ENCODE data around the gene USF1.
"Not testable (repeated sequence)": the region's sequence is repeated elsewhere in the genome, so short reads cannot be mapped to it uniquely, and the experiment has no call there.

USF1 gene

DNA sequence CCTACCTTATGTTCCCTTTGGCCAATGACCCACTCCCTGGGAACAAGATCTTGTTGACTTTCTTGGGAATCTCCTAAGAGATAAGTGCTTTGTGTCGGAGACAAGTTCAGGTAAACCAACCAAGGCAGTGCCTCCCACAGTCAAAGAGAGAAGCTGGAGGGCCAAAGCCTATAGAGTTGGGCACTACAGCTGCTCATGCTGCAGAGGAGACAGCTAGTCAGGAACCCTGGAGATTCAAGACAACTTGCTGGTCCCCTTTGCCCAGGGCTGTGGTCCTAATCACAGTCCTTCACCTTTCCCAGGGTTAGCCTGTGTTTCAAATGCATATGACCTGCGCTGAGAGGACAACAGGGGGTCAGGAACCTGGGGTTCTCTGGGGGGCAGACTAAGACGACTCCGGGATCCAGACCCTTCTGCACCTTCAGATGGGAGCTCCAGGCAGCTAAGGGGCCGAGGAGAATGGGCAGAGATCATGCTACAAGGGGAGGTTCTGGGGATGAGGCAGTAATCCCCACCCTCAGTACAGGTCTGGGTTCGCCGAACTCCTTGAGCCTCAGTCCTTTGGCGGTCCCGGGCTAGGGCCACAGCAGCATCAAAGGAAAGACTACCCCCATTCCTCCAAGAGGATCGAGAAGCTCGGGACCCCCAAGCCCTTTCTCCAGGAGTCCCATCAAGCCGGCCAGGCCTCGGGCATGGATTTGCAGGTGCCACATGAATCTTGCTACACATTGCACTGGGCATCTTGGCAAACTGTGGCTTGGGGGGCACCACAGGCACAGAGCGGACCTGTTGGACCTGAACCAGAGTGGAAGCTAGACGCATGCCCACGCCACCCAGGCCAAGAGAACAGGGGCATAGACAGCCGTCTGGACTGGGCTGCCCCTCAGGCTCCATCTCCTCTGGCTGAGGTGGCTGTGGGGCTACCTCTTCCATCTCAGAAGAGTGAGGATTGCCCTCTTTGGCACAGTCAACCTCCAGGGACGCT is 2.0 kb upstream of the USF1 start:
- no peak for DNase-seq

DNA sequence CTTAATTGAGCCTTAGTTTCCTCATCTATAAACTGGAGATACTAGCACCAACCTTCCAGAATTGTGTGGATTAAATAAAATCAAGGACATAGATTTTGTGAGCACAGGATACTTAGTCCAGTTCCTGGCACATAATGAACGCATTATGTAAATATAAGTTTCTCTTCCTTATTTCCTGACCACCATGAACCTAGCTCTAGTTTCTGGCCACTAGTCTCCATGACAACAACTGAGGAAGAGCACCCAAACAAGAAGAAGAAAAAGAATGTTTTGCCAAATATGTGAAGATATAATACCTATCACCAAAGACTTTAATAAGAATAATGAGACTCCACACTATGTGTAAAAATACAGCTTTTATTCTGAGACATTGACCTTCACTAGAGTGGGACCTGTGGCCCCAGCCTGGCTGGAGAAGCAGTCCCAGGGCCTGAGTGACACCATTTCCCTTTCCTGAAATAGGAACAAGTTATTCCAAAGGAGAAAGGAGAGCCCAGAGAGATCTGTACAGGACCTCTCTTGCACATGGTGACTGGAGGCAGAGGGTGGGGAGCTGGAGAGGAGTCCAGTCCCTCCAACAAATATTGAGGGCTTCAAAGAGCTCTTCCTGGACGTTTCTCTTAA is 940 bp upstream of the USF1 start:
- DNase-seq = no peak

DNA sequence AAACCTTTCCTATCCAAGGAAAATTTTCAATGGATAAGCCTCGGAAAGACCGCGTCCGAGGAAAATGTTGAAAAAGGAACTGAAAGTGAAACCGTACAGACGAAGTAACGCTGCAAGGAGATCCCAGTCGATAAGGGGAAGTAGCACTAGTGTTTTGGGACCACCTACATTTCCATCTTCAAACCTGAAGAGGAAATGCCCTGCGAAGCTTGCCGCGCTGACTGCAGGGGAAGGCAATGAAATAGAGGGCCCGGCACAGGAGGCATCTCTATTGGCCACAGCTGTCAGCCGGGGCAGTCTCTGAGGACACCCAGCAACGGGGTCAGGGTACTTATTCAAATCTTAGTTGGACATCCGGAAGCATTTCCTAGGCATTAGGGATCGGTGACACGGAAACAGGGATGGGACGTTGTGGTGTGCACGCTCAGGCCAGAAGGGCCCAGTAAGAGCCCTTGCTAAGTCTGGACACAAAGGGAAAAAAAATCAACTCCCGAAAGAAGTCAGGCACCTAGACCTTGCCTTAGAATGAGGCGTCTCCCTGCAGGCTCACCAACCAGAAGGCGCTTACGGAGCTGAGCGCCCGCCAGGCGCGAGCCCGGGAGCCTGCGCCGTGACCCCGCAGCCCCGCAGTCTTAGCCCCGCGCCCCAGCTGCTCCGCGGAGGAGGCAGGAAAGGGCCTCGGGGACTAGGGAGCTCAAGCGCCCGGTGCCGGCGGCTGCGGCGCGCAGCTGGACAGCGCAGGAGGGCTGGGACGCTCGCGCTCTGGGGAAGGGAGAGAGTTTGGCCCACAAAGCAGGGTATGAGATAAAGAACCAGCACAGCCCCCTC is 655 bp downstream of the USF1 start:
- DNase-seq = peak; percentile 12

DNA sequence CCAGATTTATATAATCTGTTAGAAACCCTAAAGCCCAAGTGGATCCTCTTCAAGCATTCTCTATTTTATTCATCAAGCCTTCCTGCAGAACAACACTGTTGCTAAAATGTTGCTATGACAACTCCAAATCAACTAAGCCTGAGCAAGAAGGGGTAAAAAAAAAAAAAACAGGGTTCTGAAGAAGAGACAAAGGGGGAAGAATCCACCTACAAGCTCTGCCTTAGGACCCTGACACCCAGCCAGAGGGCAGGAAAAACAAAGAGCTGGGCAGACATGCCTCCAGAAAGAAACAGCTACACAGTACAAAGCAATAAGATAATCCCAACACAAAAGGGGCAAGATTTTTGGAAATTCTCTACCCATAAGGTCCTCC is 1.3 kb downstream of the USF1 start:
- DNase-seq = no peak

DNA sequence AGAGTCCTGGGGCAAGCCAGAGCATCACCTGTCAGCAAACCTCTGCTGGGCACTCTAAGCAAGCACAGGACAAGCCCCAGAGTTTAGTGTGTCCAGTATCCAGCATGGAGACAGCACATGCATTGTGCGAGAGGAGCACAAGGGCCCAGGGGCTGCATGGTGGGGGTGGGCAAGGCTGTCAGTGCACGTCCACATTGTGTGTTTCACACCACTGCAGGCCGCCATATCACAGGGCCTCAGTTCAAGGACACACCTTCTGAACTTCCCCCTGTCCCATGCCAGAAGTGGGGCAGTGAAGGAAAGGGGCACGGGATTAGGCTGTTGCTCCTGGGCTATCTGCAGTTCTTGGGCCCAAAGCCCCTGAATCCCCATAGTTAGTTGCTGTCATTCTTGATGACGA is 6.2 kb downstream of the USF1 start:
- DNase-seq = no peak

DNA sequence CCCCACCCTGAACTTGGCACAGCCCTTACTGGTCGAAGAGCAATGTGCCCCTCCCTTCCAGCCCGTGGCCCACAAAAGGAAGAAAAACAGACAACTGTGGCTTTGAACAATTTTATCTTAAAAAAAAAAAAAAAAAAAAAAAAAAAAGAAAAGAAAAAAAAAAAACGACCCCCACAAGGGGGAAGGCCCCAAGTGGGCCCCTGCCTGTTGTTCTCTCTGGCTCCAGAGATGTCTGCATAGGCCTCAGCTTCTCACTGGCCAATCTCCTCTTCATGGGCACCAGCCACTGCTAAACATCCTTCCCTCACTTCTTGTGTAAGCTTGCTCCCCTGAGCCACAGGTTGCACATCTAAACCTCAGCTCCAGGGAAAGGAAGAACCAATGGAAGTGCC is 6.6 kb downstream of the USF1 start:
- no peak for DNase-seq

DNA sequence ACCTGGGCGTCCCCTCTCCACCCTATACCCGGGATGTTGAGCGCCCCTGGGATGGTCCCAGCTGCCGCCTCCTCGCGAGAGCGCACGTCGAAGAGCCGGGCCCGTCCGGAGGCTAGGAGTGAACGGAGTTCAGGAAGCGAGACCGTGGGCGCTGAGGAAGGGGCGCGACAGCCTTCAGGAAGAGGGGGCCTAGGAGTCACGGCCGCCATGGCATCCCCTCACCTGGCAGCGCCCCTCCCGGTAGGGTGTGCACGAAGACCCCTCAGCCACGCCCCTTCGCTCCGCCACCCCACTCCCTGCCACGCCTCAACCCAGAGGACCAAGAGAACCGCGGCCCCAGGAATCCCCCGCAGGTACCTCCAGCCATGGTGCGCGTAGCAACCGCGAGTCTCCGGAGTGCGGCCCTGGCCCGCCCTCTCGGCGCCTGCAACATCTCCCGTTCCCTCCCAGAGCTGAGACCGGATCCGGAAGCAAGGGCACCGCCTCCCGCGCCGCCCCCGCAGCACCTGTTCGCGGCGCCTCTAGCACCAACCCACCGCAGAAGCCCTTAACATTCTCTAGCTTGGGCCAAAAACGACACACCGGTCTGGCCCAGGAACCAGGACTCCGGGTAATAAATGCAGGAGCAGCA is 7.1 kb downstream of the USF1 start, which contains the start of gene TSTD1:
Gene TSTD1, minus strand, starts transcription at position 442 of the 631 bp plus-strand sequence. Its CDS starts 75 bp downstream, at position 367.
- peak; percentile 30 for DNase-seq

DNA sequence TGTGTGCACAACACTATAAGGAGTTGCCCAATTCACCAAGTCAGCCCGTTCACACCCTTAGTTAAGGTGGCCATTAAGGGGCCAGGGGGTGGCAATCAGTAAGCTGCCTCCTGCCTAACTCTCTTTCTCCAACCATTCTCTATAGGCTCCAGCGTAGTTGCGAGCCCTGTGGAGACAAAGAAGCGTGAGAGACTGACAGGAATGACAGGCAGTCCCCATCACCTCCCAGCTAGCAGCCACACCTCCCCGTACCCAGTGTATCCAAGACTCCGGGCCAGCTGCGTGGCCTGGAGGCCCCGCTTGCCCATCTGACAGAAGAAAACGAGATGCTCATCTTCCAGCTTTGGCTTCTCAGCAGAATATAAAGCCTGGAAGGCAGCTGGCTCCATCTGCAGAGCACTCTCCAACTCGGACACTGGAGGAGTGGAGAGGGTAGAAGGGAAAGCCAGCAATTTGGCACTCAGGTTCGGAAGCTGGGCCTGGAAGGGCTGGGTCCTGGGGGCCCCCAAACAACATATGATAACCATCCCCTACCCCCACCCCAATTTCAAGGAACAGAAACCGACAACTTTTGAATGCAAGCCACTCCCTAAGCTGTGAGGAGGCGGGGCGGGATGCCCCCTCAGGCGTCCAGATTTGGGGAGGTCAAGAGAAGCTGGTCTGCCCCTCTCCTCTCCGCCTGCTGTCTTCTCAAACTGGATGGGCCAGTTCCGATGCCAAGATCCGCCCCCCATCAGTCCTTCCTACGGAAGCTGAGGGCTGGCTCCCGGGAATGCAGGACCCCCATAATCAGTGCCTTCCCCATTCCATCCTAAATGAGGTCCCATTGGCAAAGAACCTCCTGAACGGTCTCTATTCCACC is 7.9 kb downstream of the USF1 start:
- no peak for DNase-seq

DNA sequence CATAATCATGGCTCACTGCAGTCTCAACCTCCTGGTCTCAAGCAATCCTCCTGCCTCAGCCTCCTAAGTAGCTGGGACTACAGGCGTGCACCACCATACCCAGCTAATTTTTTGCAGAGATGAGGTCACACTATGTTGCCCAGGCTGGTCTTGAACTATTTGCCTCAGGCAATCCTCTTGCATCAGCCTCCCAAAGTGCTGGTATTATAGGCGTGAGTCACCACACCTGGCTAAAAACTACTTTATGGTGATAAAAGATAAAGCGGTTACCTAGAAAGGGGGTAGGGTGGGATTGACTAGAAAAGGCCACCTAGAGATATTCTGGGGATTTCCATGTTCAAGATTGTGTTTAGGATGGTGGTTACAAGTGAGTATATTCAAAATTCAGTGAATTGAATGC is 12.0 kb downstream of the USF1 start:
- no peak for DNase-seq

DNA sequence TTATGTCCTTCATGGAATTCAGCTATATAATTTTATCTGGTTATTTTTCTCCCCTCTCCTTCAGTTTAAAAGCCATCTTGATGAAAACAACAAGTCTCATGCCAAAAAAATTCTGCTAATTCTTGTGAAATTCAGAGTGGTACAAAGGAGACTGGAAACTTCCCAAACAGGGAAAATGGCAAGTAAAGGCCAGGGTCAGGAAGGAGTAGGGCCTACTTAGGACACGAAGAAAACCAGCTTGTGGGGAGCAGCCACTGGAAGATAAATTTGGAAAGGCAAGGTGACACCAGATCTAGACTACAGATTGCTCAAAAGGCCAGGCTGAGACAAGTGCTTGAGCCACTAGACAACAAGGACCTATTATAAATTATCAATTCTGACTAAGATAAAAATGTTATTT is 13.4 kb downstream of the USF1 start:
- no peak for DNase-seq

DNA sequence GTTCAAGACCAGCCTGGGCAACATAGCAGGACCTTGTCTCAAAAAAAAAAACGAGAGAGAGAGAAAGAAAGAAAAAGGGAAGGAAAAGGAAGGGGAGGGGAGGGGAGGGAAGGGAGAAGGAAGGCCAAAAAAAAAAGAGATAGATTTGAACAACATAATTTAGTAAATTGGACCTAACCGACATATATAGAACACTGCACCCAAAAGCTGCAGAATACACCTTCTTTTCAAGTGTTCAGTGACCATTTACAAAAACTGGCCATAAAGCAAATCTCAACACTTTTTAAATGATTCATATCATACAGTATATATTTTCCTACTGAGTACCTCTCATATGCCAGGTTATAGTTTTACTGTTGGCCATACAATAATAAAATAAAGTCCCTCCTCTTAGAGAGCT is 13.9 kb downstream of the USF1 start:
- DNase-seq = no peak

DNA sequence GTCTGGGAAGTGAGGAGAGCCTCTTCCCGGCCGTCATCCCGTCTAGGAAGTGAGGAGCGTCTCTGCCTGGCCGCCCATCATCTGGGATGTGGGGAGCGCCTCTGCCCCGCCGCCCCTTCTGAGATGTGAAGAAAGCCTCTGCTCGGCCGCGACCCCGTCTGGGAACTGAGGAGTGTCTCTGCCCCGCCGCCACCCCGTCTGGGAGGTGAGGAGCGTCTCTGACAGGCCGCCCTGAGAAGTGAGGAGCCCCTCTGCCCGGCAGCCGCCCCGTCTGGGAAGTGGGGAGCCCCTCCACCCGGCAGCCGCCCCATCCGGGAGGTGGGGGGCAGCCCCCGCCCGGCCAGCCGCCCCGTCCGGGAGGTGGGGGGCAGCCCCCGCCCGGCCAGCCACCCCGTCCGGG is 16.3 kb downstream of the USF1 start:
- DNase-seq = not testable (repeated sequence)

DNA sequence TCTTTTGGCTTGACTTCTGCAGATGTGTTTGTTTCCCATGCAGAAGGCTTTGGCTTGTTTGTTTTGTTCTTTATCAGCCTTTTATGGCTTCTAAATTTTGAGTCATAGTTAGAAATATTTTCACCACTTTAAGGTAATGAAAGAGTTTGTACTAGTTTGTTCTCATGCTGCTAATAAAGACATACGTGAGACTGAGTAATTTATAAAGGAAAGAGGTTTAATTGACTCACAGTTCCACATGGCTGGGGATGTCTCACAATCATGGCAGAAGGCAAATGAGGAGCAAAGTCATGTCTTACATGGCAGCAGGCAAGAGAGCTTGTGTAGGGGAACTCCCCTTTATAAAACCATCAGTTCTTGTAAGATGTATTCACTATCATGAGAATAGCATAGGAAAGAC is 18.8 kb downstream of the USF1 start:
- not testable (repeated sequence) for DNase-seq

DNA sequence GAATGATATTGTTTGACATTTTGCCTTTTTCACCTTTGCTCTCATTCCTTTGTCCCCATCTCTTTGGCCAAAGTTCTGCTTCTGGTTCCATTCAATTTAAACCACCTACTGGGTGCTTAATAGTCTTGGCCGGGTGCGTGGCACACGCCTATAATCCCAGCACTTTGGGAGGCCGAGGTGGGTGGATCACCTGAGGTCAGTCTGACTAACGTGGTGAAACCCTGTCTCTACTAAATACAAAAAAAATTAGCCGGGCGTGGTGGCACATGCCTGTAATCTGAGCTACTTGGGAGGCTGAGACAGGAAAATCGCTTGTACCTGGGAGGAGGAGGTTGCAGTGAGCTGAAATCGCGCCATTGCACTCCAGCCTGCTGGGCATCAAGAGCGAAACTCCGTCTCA is 23.3 kb downstream of the USF1 start:
- not testable (repeated sequence) for DNase-seq

DNA sequence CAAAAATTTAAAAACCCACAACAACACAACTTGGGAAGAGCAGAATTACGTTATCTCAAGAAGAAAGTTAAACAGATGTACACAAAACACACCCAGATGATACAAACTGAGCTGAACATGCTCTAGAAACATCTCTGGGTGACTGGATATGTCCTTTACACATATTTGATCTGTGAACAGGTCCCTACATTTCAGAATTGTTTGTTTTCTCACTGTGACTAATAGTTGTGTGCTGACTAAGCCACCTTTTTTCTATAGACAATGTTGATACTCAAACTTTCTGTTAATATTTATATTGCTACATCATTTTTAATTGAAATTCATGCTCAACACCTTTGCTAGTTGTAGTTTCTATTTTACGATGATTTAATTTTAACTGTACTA is 23.8 kb downstream of the USF1 start:
- DNase-seq = no peak

DNA sequence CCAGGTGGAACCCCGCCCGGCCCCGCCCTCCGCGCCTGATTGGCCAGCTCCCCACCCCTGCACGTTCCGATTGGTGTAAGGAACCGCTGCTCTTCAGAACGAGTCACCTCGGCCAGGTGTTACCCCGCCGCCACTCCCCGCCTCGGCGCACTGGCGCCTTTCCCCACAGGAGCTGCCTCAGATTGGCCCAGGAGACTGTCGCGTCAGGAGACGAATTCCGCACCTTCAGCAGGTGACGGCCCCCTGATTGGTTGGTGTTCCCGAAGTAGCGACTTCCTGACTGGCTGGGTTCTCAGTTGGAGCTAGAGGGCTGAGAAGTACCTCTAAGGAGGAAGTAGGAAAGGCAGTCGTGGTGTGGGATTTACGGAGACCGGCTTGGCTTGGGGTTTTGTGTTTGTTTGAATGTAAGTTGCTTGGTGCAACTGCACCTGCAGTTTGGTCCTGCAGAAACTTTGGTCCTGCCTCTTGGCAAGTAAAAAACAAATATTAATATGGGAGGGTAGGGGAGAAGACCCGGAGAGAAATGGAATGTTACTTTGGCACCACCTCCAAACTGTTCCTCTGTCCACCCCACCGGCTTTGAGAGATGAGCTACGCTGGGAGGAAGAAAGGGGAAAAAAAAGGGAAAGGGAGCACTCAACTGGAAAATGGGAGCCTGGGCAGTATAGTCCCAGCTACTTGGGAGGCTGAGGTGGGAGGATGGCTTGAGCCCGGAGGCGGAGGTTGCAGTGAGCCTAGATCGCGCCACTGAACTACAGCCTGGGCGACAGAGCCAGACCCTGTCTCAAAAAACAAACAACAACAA is 24.4 kb downstream of the USF1 start:
- peak; percentile 100 for DNase-seq

DNA sequence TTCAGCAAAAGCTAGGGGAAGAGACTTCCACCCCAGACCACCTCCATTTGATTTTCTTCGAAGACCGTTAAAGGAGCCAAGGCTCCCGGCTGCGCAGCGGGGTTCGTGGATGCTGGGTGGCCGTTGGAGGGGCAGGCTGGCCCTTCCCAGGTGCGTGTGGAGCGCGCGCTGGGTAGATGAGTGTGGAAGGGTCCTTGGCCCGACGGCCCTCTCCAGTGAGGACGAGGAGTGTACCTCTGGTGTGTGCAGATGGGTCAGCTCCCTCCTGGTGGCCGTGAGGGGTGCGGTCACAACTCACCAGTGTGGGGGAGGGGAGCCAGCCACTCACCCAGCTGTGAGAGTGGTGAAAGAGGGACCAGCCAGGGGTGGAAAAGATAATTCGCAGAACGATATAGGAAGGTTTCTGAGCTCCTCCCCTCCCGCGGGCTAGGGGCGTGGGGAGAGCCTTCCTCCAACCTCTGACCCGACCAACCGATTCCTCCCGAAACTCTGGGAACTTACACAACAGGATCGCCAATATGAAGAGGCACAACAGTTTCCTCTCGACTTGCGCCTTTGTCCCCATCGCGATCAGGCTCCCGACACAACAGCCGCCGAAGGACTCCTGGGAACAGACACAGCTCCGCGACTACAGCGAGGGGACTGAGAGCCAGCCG is 25.1 kb downstream of the USF1 start, which contains the start of gene F11R:
Gene F11R, minus strand, starts transcription at position 644 of the 656 bp plus-strand sequence. Its CDS starts 79 bp downstream, at position 565.
- DNase-seq = no peak

DNA sequence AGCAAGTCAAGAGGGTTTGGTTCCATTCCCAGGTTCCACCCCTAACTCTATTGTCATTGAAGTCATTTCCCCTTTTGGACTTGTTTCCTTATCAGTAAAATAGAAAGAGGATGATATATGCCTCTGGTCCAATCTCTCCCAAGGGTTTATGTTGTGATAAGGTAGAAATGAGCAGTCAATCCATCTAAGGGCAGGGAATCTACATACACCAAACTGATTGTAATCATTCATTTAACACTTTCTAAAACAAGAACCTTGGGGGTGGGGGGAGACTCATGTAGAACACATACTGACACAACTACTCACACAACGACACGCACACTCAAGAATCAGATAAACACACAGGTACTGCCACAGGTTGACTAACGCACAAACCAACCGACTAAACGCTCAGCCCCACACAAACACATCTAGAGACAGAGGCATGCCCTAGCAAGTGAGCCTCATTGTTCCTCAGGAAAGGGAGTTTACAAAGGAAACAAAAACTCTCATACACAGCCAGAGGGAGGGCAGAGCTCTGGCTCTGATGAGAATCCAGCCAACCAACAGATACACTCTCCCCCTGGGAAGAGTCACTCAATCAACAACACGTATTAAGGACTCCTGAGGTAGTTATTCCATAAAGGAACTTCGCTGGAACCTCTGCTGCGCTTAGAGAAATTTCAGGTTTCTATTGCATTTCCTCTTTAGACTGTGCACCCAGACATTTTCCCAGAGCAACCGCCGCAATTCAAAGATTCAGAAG is 25.9 kb downstream of the USF1 start:
- DNase-seq = no peak

DNA sequence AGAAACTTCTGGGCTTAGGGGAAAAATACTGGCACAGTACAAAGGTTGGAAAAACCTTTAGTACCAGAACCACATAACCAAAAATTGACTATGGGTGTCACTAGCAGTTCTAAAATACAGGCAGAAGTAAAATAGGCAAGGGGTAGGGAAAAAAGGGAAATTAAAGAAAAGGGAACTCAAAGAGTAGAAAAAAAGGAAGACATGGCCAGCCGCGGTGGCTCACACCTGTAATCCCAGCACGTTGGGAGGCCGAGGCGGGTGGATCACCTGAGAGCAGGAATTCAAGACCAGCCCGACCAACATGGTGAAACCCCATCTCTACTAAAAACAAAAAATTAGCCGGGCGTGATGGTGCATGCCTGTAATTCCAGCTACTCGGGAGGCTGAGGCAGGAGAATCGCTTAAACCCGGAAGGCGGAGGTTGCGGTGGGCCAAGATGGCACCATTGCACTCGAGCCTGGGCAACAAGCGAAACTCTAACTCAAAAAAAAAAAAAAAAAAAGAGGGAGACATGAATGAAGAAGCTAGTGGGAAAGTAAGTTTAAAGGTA is 26.6 kb downstream of the USF1 start:
- DNase-seq = not testable (repeated sequence)
